Kidney epithelial cell (primary cell): ENCODE data around the gene TTLL11. TPM values are rescaled to one million over a fixed set of nuclear protein-coding genes. Genes with fewer than 3 reads are reported as not detected.

Experiments
- DNase-seq: peaks from one replicate; pipeline ENCODE4 v3.0.0-alpha.2; 2010; ENCODE audit warnings: low read depth
- H3K27me3 ChIP-seq: 2 replicates; pipeline ENCODE4 v1.6.0; 2011; ENCODE audit warnings: low read length; ENCODE audit not compliant: control insufficient read depth, insufficient read depth
- H3K36me3 ChIP-seq: 2 replicates; pipeline ENCODE4 v1.5.1; 2011; ENCODE audit warnings: low read length; ENCODE audit not compliant: control insufficient read depth, insufficient read depth
- H3K4me3 ChIP-seq: 2 replicates; pipeline ENCODE4 v1.5.1; 2011; ENCODE audit warnings: low read depth, mild to moderate bottlenecking, control low read depth, low read length
- total RNA-seq: library from RNA; depleted of rRNA; stranded (reverse); fragments of >200 nt; gene quantifications from 2 replicates; pipeline ENCODE4 v1.2.3, GENCODE V29; 2015
- TF ChIP-seq, protein P1 (sequence below): IDR thresholded peaks from 2 replicates; pipeline ENCODE4 v1.5.1; 2011; ENCODE audit warnings: mild to moderate bottlenecking, moderate library complexity, low read length, control low read depth, inconsistent platforms; ENCODE audit not compliant: insufficient read depth, poor library complexity, severe bottlenecking

TTLL11 gene
- total RNA-seq, 1 donor from 2014 or later, result 4.2 TPM

DNA sequence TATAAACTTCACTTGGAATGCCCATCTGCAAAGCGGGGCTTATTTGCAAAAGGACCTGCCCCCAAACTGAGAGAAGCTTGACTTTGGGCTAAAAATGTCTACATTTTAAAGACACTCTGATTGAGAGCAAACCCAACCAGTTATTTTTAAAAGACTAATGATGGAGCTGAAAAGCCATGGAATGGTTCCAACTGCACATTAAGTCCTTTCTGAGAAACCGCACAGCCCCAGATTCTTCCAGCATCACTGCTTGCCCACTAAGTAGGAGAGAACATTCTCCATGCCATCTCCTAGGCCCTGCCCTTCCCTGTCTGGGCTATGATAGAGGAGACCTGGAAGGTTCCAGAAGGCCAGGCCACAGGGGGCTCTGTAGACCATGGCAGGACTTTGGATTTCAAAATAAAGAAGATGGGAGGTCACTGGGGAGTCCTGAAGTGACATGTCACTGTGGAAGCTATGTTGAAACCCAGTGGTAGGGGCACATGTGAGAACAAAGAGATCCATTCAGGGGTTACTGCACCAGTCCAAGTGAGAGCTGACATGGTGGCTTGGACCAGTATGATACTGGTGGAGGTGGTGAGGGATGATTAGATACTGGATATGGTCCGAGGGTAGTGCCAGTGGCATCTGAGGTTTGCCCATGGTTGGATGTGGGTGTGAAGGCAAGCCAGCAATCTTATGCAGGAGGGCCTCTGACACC, 262.5 kb downstream of the TTLL11 start:
- no peak overlapping the region for H3K4me3 ChIP-seq
- no peaks in the 10 kb centered on the region for H3K36me3 ChIP-seq
- TF ChIP-seq, protein P1, sequence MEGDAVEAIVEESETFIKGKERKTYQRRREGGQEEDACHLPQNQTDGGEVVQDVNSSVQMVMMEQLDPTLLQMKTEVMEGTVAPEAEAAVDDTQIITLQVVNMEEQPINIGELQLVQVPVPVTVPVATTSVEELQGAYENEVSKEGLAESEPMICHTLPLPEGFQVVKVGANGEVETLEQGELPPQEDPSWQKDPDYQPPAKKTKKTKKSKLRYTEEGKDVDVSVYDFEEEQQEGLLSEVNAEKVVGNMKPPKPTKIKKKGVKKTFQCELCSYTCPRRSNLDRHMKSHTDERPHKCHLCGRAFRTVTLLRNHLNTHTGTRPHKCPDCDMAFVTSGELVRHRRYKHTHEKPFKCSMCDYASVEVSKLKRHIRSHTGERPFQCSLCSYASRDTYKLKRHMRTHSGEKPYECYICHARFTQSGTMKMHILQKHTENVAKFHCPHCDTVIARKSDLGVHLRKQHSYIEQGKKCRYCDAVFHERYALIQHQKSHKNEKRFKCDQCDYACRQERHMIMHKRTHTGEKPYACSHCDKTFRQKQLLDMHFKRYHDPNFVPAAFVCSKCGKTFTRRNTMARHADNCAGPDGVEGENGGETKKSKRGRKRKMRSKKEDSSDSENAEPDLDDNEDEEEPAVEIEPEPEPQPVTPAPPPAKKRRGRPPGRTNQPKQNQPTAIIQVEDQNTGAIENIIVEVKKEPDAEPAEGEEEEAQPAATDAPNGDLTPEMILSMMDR, result no peak

DNA sequence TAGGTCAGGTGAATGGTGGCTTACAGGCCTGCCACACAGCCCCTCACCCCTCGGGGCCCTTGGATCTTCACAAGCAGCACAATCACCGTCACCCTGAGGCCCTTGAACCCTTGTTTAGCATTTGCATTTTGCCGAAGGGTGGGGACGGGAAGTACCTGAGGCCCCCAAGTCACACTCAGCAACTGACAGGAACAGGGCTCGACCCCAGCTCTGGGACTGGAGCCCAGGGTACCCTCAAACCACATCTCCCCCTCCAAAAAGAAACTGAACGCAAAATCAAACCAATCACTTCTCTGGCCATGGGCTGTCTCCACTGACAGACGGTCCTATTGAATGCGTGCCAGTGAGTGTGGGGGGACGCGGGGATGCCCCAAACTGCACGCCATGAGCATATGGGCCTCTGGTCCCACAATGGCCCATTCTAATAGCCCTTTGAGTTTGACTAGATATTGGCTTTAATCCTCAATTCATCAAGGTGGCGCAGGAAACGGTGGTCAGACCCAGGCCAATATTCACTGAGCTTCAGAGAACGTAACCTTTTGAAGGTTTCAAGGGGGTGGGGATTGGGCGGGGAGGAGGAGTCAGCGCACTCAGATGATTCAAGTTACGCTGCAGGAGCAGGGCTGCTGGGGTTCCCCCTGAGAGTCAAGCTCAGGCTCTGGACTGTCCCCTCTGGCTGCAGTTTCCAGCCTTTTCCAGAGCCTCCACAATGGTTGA, 265.7 kb downstream of the TTLL11 start:
- Histone ChIP-seq H3K27me3 (no peaks in the 10 kb centered on the region), H3K36me3 (no peaks in the 10 kb centered on the region)
- no peak for DNase-seq

More for the DNA sequence above, 262.5 kb downstream of the TTLL11 start:
- no peak for DNase-seq
- H3K27me3 ChIP-seq, result no peaks in the 10 kb centered on the region

DNA sequence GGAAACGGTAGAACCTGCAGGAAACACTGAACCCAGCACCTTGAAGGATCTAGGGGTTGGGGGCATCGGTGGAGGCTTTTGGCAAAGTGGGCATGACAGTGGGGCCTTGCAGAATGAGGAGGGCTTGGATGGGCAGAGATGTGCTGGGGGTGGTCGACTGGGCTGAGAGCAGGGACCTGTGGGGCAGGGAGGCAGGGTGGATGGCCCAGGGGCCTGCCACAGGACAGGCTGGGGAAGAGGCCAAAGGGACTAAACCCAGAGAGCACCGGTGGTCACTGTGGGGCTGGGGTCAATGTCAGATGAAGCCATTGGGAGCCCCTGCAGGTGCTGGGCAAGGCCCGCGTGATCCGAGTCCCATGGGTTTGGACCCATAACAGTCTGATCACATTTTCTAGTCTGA, 266.4 kb downstream of the TTLL11 start:
- Histone ChIP-seq H3K36me3 (no peaks in the 10 kb centered on the region), H3K4me3 (no peak overlapping the region), H3K27me3 (no peaks in the 10 kb centered on the region)
- DNase-seq, result no peak
- TF ChIP-seq, protein P1, result no peak

More for the DNA sequence above, 265.7 kb downstream of the TTLL11 start:
- TF ChIP-seq, protein P1, result no peak
- no peak overlapping the region for H3K4me3 ChIP-seq

GRCh38 chr9:121825031-121825691, 267.9 kb downstream of the TTLL11 start:
- Histone ChIP-seq H3K36me3 (no peaks in the 10 kb centered on the region), H3K27me3 (no peaks in the 10 kb centered on the region), H3K4me3 (no peak overlapping the region)
- no peak for DNase-seq
- TF ChIP-seq, protein P1, result no peak

DNA sequence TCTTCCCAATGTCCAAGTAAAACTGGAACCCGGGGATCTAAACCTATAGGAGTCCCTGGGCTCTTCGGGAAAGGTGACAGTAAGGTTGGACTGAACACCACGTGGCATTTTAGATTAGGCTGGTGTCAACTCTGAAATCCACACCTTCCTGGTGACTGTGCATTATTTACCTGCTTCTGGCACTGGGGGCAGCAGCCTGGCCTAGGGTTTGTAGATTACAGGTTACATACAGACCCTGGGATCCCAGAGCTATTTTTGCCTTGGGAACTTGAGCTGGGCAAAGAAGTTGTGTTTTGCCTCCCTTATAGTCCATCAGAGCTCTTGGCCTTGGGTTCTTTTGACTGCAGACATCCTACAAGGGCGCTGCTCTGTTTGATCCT, 268.5 kb downstream of the TTLL11 start:
- Histone ChIP-seq H3K4me3 (no peak overlapping the region), H3K36me3 (no peaks in the 10 kb centered on the region), H3K27me3 (no peaks in the 10 kb centered on the region)
- TF ChIP-seq, protein P1, result no peak
- DNase-seq, result no peak
